Mucosa of rectum (tissue), 2 donors: ENCODE data around the gene ADGRG3.

Experiments
- H3K27ac ChIP-seq, 2 donors: one replicate each; pipeline ENCODE4 v1.7.0; 2013; ENCODE audit warnings: inconsistent platforms in 2 of 2, low read depth in 2 of 2, low read length in 2 of 2
- H3K27me3 ChIP-seq, 2 donors: one replicate each; pipeline ENCODE4 v1.7.0; 2013; ENCODE audit warnings: low read length in 2 of 2; ENCODE audit not compliant: control insufficient read depth in 2 of 2, insufficient read depth in 2 of 2
- H3K36me3 ChIP-seq, 2 donors: one replicate each; pipeline ENCODE4 v1.7.0; 2013; ENCODE audit warnings: low read length in 2 of 2; ENCODE audit not compliant: control insufficient read depth in 2 of 2, insufficient read depth in 2 of 2
- H3K4me1 ChIP-seq, 2 donors: one replicate each; pipeline ENCODE4 v1.7.0; 2013; ENCODE audit warnings: low read length in 2 of 2, mild to moderate bottlenecking in 1 of 2; ENCODE audit not compliant: control insufficient read depth in 2 of 2, insufficient read depth in 2 of 2
- H3K4me3 ChIP-seq, 2 donors: one replicate each; pipeline ENCODE4 v1.7.0; 2013; ENCODE audit warnings: low read length in 2 of 2
- H3K9ac ChIP-seq, 2 donors: one replicate each; pipeline ENCODE4 v1.7.0; 2013; ENCODE audit warnings: low read length in 2 of 2, low read depth in 1 of 2, mild to moderate bottlenecking in 1 of 2
- H3K9me3 ChIP-seq, 2 donors: one replicate each; pipeline ENCODE4 v1.7.0; 2013; ENCODE audit warnings: low read length in 2 of 2; ENCODE audit not compliant: control insufficient read depth in 2 of 2
- donor health status: healthy.
- donor health status: Normal muscosa, but diverticular disease.

The ADGRG3 gene

GRCh38 chr16:57624806-57625500 is 43.2 kb upstream of the ADGRG3 start:
- H3K4me1 ChIP-seq: peaks cover 17 to 27% of the 10 kb centered on the region in 2 donors
- H3K9me3 ChIP-seq: no peaks in the 10 kb centered on the region
- H3K9ac ChIP-seq: no peak overlapping the region
- no peak overlapping the region for H3K4me3 ChIP-seq
- peaks cover 0 to 3% of the 10 kb centered on the region in 2 donors for H3K36me3 ChIP-seq
- H3K27ac ChIP-seq: no peak overlapping the region
- H3K27me3 ChIP-seq: no peaks in the 10 kb centered on the region

DNA sequence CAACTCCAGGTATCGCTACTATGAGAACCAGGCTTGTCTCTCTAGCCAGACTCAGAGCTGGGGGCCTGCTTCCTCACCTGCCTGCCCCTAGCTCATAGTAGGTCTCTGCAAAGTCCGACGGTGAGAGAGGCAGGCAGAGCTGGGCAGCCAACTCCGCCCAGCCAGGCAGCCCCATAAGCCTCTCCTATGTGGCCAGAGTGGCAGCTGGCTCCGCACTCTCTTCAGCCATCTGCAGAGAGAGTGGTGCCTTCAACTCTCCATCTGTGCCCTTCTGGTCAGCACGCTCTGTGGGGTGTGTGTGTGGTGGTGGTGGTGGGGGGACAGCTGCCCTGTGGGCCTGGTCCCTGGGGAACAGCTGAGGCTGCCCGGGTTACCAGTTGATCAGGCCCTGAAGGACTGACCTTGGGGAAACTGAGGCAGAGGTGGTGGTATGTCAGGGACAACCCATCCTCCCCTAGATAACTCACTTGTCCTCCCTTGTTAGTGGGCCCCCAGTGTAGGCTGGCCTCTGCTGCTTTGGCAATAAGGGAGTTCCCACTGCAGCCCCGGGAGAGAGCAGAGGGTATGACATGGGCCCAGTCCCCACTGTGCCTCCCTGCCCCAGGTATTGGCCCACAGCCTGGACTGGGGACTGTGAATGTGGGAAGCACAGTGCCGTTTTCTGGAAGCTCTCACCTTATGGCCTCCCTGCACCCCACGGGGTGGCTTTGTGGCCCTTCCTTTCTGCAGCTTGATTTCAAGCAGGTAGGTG is 41.5 kb upstream of the ADGRG3 start:
- peaks cover 17 to 19% of the 10 kb centered on the region in 2 donors for H3K4me1 ChIP-seq
- H3K27ac ChIP-seq: no peak overlapping the region
- H3K36me3 ChIP-seq: peaks cover 0 to 5% of the 10 kb centered on the region in 2 donors
- no peak overlapping the region for H3K4me3 ChIP-seq
- peaks cover 0 to 2% of the 10 kb centered on the region in 2 donors for H3K27me3 ChIP-seq
- H3K9me3 ChIP-seq: no peaks in the 10 kb centered on the region
- no peak overlapping the region for H3K9ac ChIP-seq

- Histone ChIP-seq H3K4me1 (peaks cover 14 to 18% of the 10 kb centered on the region in 2 donors), H3K36me3 (peaks cover 0 to 5% of the 10 kb centered on the region in 2 donors), H3K27ac (no peak overlapping the region), H3K9ac (no peak overlapping the region), H3K27me3 (peaks cover 0 to 2% of the 10 kb centered on the region in 2 donors), H3K9me3 (no peaks in the 10 kb centered on the region), H3K4me3 (no peak overlapping the region)
Measured at GRCh38 chr16:57627184-57627871, 40.8 kb upstream of the ADGRG3 start.

GRCh38 chr16:57628008-57628781 is 39.9 kb upstream of the ADGRG3 start, which contains the start of gene ADGRG1:
Gene ADGRG1, plus strand, starts transcription at chr16:57628630. Its CDS starts 21,658 bp downstream, at chr16:57650288.
- peak within 1 kb of the TSS in 1 of 2 donors; percentile 23 for H3K4me3 ChIP-seq
- peak within 1 kb of the TSS in 1 of 2 donors; percentile 14 for H3K9ac ChIP-seq
- peak within 1 kb of the TSS; percentile 35 to 49 for H3K27ac ChIP-seq
- no peaks in the 10 kb centered on the region for H3K9me3 ChIP-seq
- peaks cover 0 to 5% of the 10 kb centered on the region in 2 donors for H3K36me3 ChIP-seq
- peaks cover 0 to 2% of the 10 kb centered on the region in 2 donors for H3K27me3 ChIP-seq
- peaks cover 6 to 12% of the 10 kb centered on the region in 2 donors for H3K4me1 ChIP-seq

- Histone ChIP-seq H3K36me3 (peaks cover 0 to 5% of the 10 kb centered on the region in 2 donors), H3K9ac (no peak overlapping the region), H3K9me3 (no peaks in the 10 kb centered on the region), H3K4me3 (peak overlapping the region in 1 of 2 donors; percentile 23), H3K27ac (peak overlapping the region; percentile 35 to 49), H3K4me1 (peaks cover 0 to 8% of the 10 kb centered on the region in 2 donors), H3K27me3 (peaks cover 0 to 2% of the 10 kb centered on the region in 2 donors)
Measured at GRCh38 chr16:57628783-57629293, 39.3 kb upstream of the ADGRG3 start.

DNA sequence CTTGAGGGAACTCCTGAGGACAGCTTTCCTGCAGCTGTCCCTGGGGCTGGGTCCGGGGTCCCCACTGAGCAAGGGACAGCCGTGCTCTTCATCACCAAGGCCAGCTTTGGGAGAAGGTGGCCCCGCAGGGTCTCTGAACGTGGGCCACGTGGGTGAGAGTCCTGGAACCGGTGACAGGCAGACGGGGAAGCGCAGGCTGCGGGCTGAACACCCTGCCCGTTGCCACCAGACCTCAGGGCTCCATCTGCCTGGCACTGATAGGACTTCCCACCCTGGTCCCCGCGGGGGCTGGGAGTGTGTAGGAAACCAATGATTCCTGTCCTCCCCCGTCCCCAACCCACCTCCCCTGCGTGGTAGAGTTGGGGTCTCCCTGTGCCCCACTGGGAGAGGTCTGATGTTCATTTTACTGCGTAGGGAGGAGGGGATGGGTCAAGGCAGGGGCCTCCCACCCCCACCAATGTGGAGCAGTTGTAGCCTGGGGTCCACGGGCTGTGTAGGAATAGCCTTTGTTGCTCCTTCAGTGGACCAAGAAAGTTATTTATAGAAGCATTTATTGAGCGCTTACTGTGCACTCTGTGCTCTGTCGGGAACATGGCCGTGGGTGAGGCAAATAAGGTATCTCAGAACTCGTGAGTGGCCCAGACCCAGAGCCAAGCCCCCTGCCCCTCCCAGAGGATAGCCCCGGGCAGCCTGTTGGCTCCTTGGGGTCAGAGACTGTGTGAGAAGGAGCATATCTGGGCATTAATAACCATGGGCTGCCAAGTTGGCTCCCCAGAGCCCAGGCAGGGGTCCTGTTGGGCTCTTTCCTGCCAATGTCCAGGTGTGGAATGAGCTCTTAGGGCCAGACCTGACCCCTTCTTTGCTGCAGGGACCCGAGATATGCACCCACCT is 38.3 kb upstream of the ADGRG3 start:
- Histone ChIP-seq H3K27me3 (peaks cover 0 to 2% of the 10 kb centered on the region in 2 donors), H3K4me1 (peaks cover 4 to 17% of the 10 kb centered on the region in 2 donors), H3K36me3 (peaks cover 0 to 5% of the 10 kb centered on the region in 2 donors), H3K27ac (peak overlapping the region in 1 of 2 donors; percentile 32), H3K9ac (no peak overlapping the region), H3K4me3 (peak overlapping the region in 1 of 2 donors; percentile 13), H3K9me3 (no peaks in the 10 kb centered on the region)

GRCh38 chr16:57630407-57630797 is 37.7 kb upstream of the ADGRG3 start:
- Histone ChIP-seq H3K4me1 (peaks cover 11 to 24% of the 10 kb centered on the region in 2 donors), H3K27me3 (peaks cover 0 to 2% of the 10 kb centered on the region in 2 donors), H3K4me3 (no peak overlapping the region), H3K36me3 (peaks cover 0 to 5% of the 10 kb centered on the region in 2 donors), H3K9me3 (no peaks in the 10 kb centered on the region), H3K27ac (peak overlapping the region in 1 of 2 donors; percentile 32), H3K9ac (no peak overlapping the region)

GRCh38 chr16:57630931-57631845 is 36.9 kb upstream of the ADGRG3 start:
- Histone ChIP-seq H3K4me3 (no peak overlapping the region), H3K36me3 (peaks cover 0 to 5% of the 10 kb centered on the region in 2 donors), H3K9me3 (no peaks in the 10 kb centered on the region), H3K9ac (no peak overlapping the region), H3K4me1 (peaks cover 19 to 32% of the 10 kb centered on the region in 2 donors), H3K27me3 (peaks cover 0 to 2% of the 10 kb centered on the region in 2 donors), H3K27ac (no peak overlapping the region)
